Measurements from ENCODE around the gene PSAPL1. TPM values are rescaled to one million over a fixed set of nuclear protein-coding genes. Genes with fewer than 3 reads are reported as not detected.

The PSAPL1 gene
- total RNA-seq, 1 experiment from 2014 or later = 14.3 TPM

DNA sequence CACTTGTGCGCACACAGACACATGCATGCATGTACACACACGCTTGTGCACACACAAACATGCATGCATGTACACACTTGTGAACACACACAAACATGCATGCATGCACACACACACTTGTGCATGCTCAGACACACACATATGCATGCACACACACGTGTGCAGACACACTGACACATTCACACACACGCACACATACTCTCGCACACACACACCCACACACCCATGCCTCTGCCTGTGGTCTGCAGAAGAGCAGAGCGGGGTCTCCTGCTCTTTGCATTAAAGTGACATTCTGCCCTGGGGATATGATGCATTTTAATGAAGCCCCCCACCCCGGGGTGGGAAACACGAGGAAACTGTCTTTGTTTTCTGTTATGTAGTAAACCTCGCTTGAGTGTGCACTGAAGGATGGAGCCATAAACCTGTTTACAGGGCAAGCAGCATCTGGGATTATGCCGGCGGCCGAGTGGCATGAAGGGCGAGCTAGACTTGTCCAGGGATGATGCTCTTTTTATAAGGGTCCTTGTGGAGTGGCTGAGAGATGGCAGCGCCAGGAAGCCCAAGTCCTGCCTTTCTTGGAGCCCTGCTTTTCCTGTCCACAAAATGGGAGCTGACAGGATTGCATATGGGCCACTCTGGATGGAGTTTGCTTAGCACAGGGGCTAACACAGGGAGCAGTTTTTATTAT lies 17.8 kb downstream of the PSAPL1 start:
- H3K4me3 Mint-ChIP-seq (ENCODE audit: unreplicated experiment) = no peak overlapping the region
- no TSS peak for BruUV-seq (replicated peaks)

DNA sequence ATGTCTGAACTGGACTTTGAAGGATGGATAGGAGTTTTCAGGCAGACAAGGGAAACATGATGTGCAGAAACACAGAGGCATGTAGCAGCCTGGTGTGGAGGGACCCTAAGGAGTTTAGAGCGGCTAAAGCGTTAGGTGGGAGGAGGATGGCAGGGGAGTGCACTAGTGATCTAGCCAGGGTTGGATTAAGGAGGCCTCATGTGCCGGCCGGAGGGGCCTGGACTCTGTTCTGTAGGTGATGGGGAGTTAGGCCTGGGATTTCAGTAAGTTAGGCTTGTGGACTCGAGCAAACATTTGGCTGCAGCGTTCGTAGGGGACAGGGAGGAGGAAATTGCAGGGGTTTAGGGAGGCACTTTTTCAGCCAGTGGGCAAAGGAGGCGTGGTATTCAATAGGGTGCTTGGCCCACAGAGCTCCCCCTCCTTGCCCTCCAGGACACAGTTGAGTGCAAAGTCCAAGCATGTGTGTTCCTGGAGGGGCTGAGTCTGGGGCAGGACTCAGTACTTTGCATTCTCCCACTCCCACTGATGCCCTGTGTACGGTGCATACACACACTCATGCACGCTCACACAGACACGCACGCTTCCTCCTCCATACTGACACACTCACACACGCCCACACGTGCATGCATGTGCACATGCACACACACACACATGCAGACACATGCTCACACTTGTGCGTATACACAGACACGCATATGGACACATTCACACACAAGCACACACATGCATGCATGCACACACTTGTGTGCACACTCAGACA lies 18.6 kb downstream of the PSAPL1 start:
- Histone ChIP-seq H3K9me3 (no peaks in the 10 kb centered on the region), H3K36me3 (ENCODE audit: control insufficient read depth, insufficient read depth, low read length) (no peaks in the 10 kb centered on the region), H3K4me1 (peaks cover 24% of the 10 kb centered on the region), H3K27me3 (replicated peaks; ENCODE audit: control insufficient read depth, insufficient read depth, low read length) (no peaks in the 10 kb centered on the region), H3K4me3 (ENCODE audit: low read depth, low read length) (no peak overlapping the region)
- TF ChIP-seq, protein P1, sequence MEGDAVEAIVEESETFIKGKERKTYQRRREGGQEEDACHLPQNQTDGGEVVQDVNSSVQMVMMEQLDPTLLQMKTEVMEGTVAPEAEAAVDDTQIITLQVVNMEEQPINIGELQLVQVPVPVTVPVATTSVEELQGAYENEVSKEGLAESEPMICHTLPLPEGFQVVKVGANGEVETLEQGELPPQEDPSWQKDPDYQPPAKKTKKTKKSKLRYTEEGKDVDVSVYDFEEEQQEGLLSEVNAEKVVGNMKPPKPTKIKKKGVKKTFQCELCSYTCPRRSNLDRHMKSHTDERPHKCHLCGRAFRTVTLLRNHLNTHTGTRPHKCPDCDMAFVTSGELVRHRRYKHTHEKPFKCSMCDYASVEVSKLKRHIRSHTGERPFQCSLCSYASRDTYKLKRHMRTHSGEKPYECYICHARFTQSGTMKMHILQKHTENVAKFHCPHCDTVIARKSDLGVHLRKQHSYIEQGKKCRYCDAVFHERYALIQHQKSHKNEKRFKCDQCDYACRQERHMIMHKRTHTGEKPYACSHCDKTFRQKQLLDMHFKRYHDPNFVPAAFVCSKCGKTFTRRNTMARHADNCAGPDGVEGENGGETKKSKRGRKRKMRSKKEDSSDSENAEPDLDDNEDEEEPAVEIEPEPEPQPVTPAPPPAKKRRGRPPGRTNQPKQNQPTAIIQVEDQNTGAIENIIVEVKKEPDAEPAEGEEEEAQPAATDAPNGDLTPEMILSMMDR (IDR thresholded peaks at IDR 0.05; ENCODE audit: insufficient read depth in 1 of 2, low read depth in 1 of 2, low read length in 1 of 2, severe bottlenecking in 1 of 2, unreplicated experiment in 1 of 2) = no peak
- peaks cover 7% of the 10 kb centered on the region for H3K36me3 Mint-ChIP-seq (ENCODE audit: insufficient read depth, unreplicated experiment)
- peaks cover 36% of the 10 kb centered on the region for H3K4me1 Mint-ChIP-seq (ENCODE audit: low read depth, unreplicated experiment)
- H3K4me3 Mint-ChIP-seq (ENCODE audit: unreplicated experiment) = no peak overlapping the region
- POLR2A ChIA-PET = no interaction called here
- BruUV-seq (replicated peaks) = no TSS peak
- peaks cover 6% of the 10 kb centered on the region for H3K9me3 Mint-ChIP-seq (ENCODE audit: unreplicated experiment)
- no peak for DNase-seq
- no peaks in the 10 kb centered on the region for H3K27me3 Mint-ChIP-seq (ENCODE audit: insufficient read depth, unreplicated experiment)
- CTCF ChIA-PET = interaction anchor here (0.7 kb wide), 1 partner anchor 19 kb away, joined by 3 read pairs; no protein-coding TSS in a partner anchor
- no peak overlapping the region for H3K27ac Mint-ChIP-seq (ENCODE audit: unreplicated experiment)
- intact Hi-C loops (cut with micrococcal nuclease; ENCODE audit: unreplicated experiment) = no loop called here

More for the DNA sequence above, 17.8 kb downstream of the PSAPL1 start:
- no peaks in the 10 kb centered on the region for H3K9me3 Mint-ChIP-seq (ENCODE audit: unreplicated experiment)
- H3K4me1 ChIP-seq = peaks cover 24% of the 10 kb centered on the region
- peaks cover 31% of the 10 kb centered on the region for H3K4me1 Mint-ChIP-seq (ENCODE audit: low read depth, unreplicated experiment)
- ChIA-PET POLR2A (interaction anchor here (0.8 kb wide), 1 partner anchor 19 kb away, joined by 3 read pairs; no protein-coding TSS in a partner anchor), CTCF (no interaction called here)
- H3K4me3 ChIP-seq (ENCODE audit: low read depth, low read length) = no peak overlapping the region
- no peak for DNase-seq
- H3K27me3 ChIP-seq (replicated peaks; ENCODE audit: control insufficient read depth, insufficient read depth, low read length) = no peaks in the 10 kb centered on the region
- H3K27ac Mint-ChIP-seq (ENCODE audit: unreplicated experiment) = no peak overlapping the region
- no peaks in the 10 kb centered on the region for H3K9me3 ChIP-seq
- H3K36me3 Mint-ChIP-seq (ENCODE audit: insufficient read depth, unreplicated experiment) = peaks cover 4% of the 10 kb centered on the region
- H3K36me3 ChIP-seq (ENCODE audit: control insufficient read depth, insufficient read depth, low read length) = no peaks in the 10 kb centered on the region
- no peaks in the 10 kb centered on the region for H3K27me3 Mint-ChIP-seq (ENCODE audit: insufficient read depth, unreplicated experiment)
- intact Hi-C loops (cut with micrococcal nuclease; ENCODE audit: unreplicated experiment) = no loop called here
- TF ChIP-seq, protein P1 (IDR thresholded peaks at IDR 0.05; ENCODE audit: insufficient read depth in 1 of 2, low read depth in 1 of 2, low read length in 1 of 2, severe bottlenecking in 1 of 2, unreplicated experiment in 1 of 2) = no peak

DNA sequence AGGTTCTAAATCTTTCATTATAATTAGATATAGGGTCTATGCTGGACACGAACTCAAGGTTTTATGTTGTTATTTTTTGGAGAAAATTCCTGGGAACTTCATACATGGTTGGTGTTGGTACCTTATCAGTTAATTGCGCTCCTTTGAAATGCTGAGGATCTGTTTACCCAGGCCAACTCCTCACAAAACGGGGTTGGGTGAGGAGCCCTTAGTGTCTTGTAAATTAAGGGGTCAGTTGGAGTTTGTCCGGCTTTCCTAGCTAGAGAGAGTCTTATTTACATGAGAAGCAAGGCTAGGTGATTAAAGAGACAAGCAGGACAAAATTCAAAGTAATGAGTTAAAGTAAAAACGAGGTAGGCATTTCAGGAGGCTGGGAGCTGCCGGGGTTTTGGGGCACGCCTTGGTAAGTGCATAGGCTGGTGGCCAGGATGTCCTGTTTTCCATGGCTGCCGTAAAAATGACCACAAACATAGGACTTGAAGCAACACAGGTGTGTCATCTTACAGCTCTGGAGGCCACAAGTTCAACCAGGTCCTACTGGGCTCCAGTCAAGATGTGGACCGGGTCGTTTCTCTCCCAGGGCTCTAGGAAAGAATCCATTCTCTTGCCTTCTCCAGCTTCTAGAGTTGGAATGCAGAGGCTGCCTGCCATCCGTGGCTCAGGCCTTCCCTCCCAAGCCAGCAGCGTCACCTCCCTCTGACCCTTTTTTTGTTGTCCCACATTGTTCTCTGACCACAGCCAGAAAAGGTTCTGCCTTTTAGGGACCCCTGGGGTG lies 19.8 kb downstream of the PSAPL1 start:
- CTCF ChIA-PET = no interaction called here
- H3K27me3 ChIP-seq (replicated peaks; ENCODE audit: control insufficient read depth, insufficient read depth, low read length) = no peaks in the 10 kb centered on the region
- intact Hi-C loops (cut with micrococcal nuclease; ENCODE audit: unreplicated experiment) = no loop called here
- H3K36me3 ChIP-seq (ENCODE audit: control insufficient read depth, insufficient read depth, low read length) = no peaks in the 10 kb centered on the region
- no TSS peak for BruUV-seq (replicated peaks)
- Mint-ChIP-seq H3K4me1 (ENCODE audit: low read depth, unreplicated experiment) (peaks cover 37% of the 10 kb centered on the region), H3K27ac (ENCODE audit: unreplicated experiment) (peak overlapping the region; percentile 73), H3K4me3 (ENCODE audit: unreplicated experiment) (no peak overlapping the region), H3K27me3 (ENCODE audit: insufficient read depth, unreplicated experiment) (no peaks in the 10 kb centered on the region), H3K9me3 (ENCODE audit: unreplicated experiment) (peaks cover 10% of the 10 kb centered on the region), H3K36me3 (ENCODE audit: insufficient read depth, unreplicated experiment) (peaks cover 9% of the 10 kb centered on the region)
- peaks cover 30% of the 10 kb centered on the region for H3K4me1 ChIP-seq
- DNase-seq = peak in 1 of 2 experiments; percentile 28
- POLR2A ChIA-PET = no interaction called here
- H3K4me3 ChIP-seq (ENCODE audit: low read depth, low read length) = no peak overlapping the region
- TF ChIP-seq, protein P1 (IDR thresholded peaks at IDR 0.05; ENCODE audit: insufficient read depth in 1 of 2, low read depth in 1 of 2, low read length in 1 of 2, severe bottlenecking in 1 of 2, unreplicated experiment in 1 of 2) = no peak
- H3K9me3 ChIP-seq = no peaks in the 10 kb centered on the region

Measured in Caco-2 (cell line).